H9 (cell line): ENCODE results near the gene SPATA20. TPM values are rescaled to one million over a fixed set of nuclear protein-coding genes. Genes with fewer than 3 reads are reported as not detected.

Experiments
- DNase-seq: peaks from one replicate; pipeline ENCODE4 v3.0.0-alpha.2; 2017
- H2AFZ ChIP-seq: one replicate; pipeline ENCODE4 v1.6.1; 2013; ENCODE audit warnings: mild to moderate bottlenecking, low read length, control low read depth, moderate library complexity
- H2AK5ac ChIP-seq: 2 replicates; pipeline ENCODE4 v1.6.1; 2013; ENCODE audit warnings: low read length, control low read depth, mixed read lengths; ENCODE audit not compliant: insufficient read length
- H2BK120ac ChIP-seq: one replicate; pipeline ENCODE4 v1.6.1; 2013; ENCODE audit warnings: low read depth, mild to moderate bottlenecking, low read length, control low read depth, inconsistent platforms; ENCODE audit not compliant: poor library complexity, severe bottlenecking
- H2BK12ac ChIP-seq: 2 replicates; pipeline ENCODE4 v1.6.1; 2013; ENCODE audit warnings: low read length, control low read depth, mixed read lengths, low read depth; ENCODE audit not compliant: insufficient read length
- H2BK15ac ChIP-seq: 2 replicates; pipeline ENCODE4 v1.6.1; 2013; ENCODE audit warnings: low read depth, low read length, control low read depth
- H2BK20ac ChIP-seq: one replicate; pipeline ENCODE4 v1.6.1; 2013; ENCODE audit warnings: low read depth, mild to moderate bottlenecking, low read length, control low read depth, inconsistent platforms; ENCODE audit not compliant: poor library complexity, severe bottlenecking
- H2BK5ac ChIP-seq: 2 replicates; pipeline ENCODE4 v1.6.1; 2013; ENCODE audit warnings: low read length, control low read depth, mixed read lengths; ENCODE audit not compliant: insufficient read length
- H3K14ac ChIP-seq: 2 replicates; pipeline ENCODE4 v1.6.1; 2013; ENCODE audit warnings: low read length, control low read depth; ENCODE audit not compliant: insufficient read depth
- H3K18ac ChIP-seq: 2 replicates; pipeline ENCODE4 v1.6.1; 2013; ENCODE audit warnings: low read depth, mild to moderate bottlenecking, mixed read lengths, low read length, control low read depth; ENCODE audit not compliant: insufficient read length
- H3K23ac ChIP-seq: 2 replicates; pipeline ENCODE4 v1.6.1; 2013; ENCODE audit warnings: low read length, control low read depth, mixed read lengths, low read depth; ENCODE audit not compliant: insufficient read length
- H3K23me2 ChIP-seq: 2 replicates; pipeline ENCODE4 v1.6.1; 2013; ENCODE audit warnings: low read depth, mild to moderate bottlenecking, mixed read lengths, low read length, control low read depth; ENCODE audit not compliant: insufficient read length, poor library complexity, severe bottlenecking
- H3K27ac ChIP-seq: 2 replicates; pipeline ENCODE4 v1.5.1; 2013; ENCODE audit warnings: low read length, control low read depth, mixed read lengths, low read depth; ENCODE audit not compliant: insufficient read length
- H3K27me3 ChIP-seq: 2 replicates; pipeline ENCODE4 v1.6.1; 2013; ENCODE audit warnings: low read length, control low read depth, inconsistent platforms; ENCODE audit not compliant: insufficient read depth
- H3K4ac ChIP-seq: 2 replicates; pipeline ENCODE4 v1.6.1; 2013; ENCODE audit warnings: low read depth, mild to moderate bottlenecking, control low read depth, inconsistent platforms, low read length, moderate library complexity
- H3K4me1 ChIP-seq: 2 replicates; pipeline ENCODE4 v1.6.1; 2013; ENCODE audit warnings: low read length, control low read depth, inconsistent platforms; ENCODE audit not compliant: insufficient read depth
- H3K4me2 ChIP-seq: 2 replicates; pipeline ENCODE4 v1.6.1; 2013; ENCODE audit warnings: low read length, control low read depth, mixed read lengths; ENCODE audit not compliant: insufficient read length, insufficient read depth
- H3K56ac ChIP-seq: 2 replicates; pipeline ENCODE4 v1.6.1; 2013; ENCODE audit warnings: low read depth, mild to moderate bottlenecking, mixed read lengths, low read length, control low read depth; ENCODE audit not compliant: insufficient read length
- H3K79me1 ChIP-seq: 2 replicates; pipeline ENCODE4 v1.6.1; 2013; ENCODE audit warnings: low read depth, mild to moderate bottlenecking, moderate library complexity, low read length, control low read depth, inconsistent platforms; ENCODE audit not compliant: insufficient read depth, poor library complexity, severe bottlenecking
- H3K79me2 ChIP-seq: 2 replicates; pipeline ENCODE4 v1.6.1; 2013; ENCODE audit warnings: low read length, control low read depth, inconsistent platforms; ENCODE audit not compliant: insufficient read depth
- H3K9ac ChIP-seq: 2 replicates; pipeline ENCODE4 v1.6.1; 2013; ENCODE audit warnings: low read length, control low read depth, mixed read lengths; ENCODE audit not compliant: insufficient read length; ENCODE audit errors: extremely low read depth
- H3K9me3 ChIP-seq: one replicate; pipeline ENCODE4 v1.6.1; 2013; ENCODE audit warnings: low read depth, low read length, inconsistent platforms; ENCODE audit not compliant: control insufficient read depth
- H3T11ph ChIP-seq: one replicate; pipeline ENCODE4 v1.6.1; 2013; ENCODE audit warnings: mild to moderate bottlenecking, low read length, control low read depth, inconsistent platforms
- H4K20me1 ChIP-seq: one replicate; pipeline ENCODE4 v1.6.1; 2013; ENCODE audit not compliant: control insufficient read depth, insufficient read length, insufficient read depth
- H4K5ac ChIP-seq: 2 replicates; pipeline ENCODE4 v1.6.1; 2013; ENCODE audit warnings: low read depth, mild to moderate bottlenecking, mixed read lengths, low read length, control low read depth; ENCODE audit not compliant: insufficient read length
- H4K8ac ChIP-seq: replicated peaks from 2 replicates; pipeline ENCODE4 v1.6.1; 2013; ENCODE audit warnings: low read length, control low read depth, mixed read lengths, low read depth; ENCODE audit not compliant: insufficient read length
- H4K91ac ChIP-seq: 2 replicates; pipeline ENCODE4 v1.6.1; 2013; ENCODE audit warnings: low read depth, mild to moderate bottlenecking, moderate library complexity, mixed read lengths, low read length, control low read depth; ENCODE audit not compliant: insufficient read length
- H3K27ac Mint-ChIP-seq, 3 experiments: 2 replicates in 2 of 3; 3 replicates in 1 of 3; pipeline ENCODE4 v1.8.0; 2020 to 2021; ENCODE audit warnings: mixed read lengths in 3 of 3, mild to moderate bottlenecking in 1 of 3, moderate library complexity in 1 of 3
- H3K27me3 Mint-ChIP-seq: 2 replicates; pipeline ENCODE4 v1.8.0; 2021; ENCODE audit warnings: low read depth, mild to moderate bottlenecking, moderate library complexity, mixed read lengths
- H3K36me3 Mint-ChIP-seq, 3 experiments: 2 replicates in 2 of 3; 3 replicates in 1 of 3; pipeline ENCODE4 v1.8.0; 2020 to 2021; ENCODE audit warnings: low read depth in 3 of 3, mixed read lengths in 3 of 3; ENCODE audit not compliant: insufficient read depth in 1 of 3
- H3K4me1 Mint-ChIP-seq, 2 experiments: 2 replicates each; pipeline ENCODE4 v1.8.0; 2020; ENCODE audit warnings: mixed read lengths in 2 of 2
- H3K4me3 Mint-ChIP-seq, 2 experiments: 2 replicates in 1 of 2; 3 replicates in 1 of 2; pipeline ENCODE4 v1.8.0; 2020 to 2021; ENCODE audit warnings: mild to moderate bottlenecking in 2 of 2, mixed read lengths in 2 of 2, moderate library complexity in 1 of 2
- H3K9me3 Mint-ChIP-seq, 2 experiments: 2 replicates in 1 of 2; 3 replicates in 1 of 2; pipeline ENCODE4 v1.8.0; 2020; ENCODE audit warnings: mild to moderate bottlenecking in 2 of 2, mixed read lengths in 2 of 2, moderate library complexity in 1 of 2
- CTCF ChIP-seq: fragments of 200-600 bp; sonication (generic); conservative IDR thresholded peaks from 3 replicates; pipeline ENCODE4 v1.8.0; 2021; ENCODE audit warnings: antibody characterized with exemption, mild to moderate bottlenecking
- whole genome bisulfite sequencing: extraction: QIAGEN DNeasy Blood & Tissue Kit; methylation state at CpG from one replicate; pipeline ENCODE4 v1.1.7; 2013; ENCODE audit warnings: missing lambda C conversion rate, low lambda C conversion rate, mixed read lengths; ENCODE audit not compliant: insufficient read length; ENCODE audit errors: extremely low coverage; 5-methylcytosine and 5-hydroxymethylcytosine counted together
- total RNA-seq: library from RNA; stranded (reverse); gene quantifications from 2 replicates; pipeline ENCODE4 v1.2.1, GENCODE V29; 2021

The SPATA20 gene
- total RNA-seq, 1 experiment from 2014 or later, result 23.9 TPM

GRCh38 chr17:50582741-50583140 is 35.8 kb downstream of the SPATA20 start:
- Histone ChIP-seq H2AK5ac (no peak overlapping the region), H2BK5ac (no peak overlapping the region), H3K23me2 (no peaks in the 10 kb centered on the region), H3K56ac (no peak overlapping the region), H3K27me3 (no peaks in the 10 kb centered on the region; the same call in 1 of the 2 replicates), H2BK15ac (no peak overlapping the region), H4K5ac (no peak overlapping the region), H3K9me3 (no peaks in the 10 kb centered on the region), H3K9ac (no peak overlapping the region), H3K14ac (no peak overlapping the region), H3K27ac (no peak overlapping the region), H3K4ac (no peak overlapping the region), H2BK20ac (no peak overlapping the region), H4K8ac (no peak overlapping the region), H3K18ac (no peak overlapping the region), H2AFZ (no peak overlapping the region), H4K20me1 (peaks cover 2% of the 10 kb centered on the region), H3K4me2 (no peak overlapping the region), H4K91ac (no peak overlapping the region), H3K79me2 (no peaks in the 10 kb centered on the region), H3T11ph (no peak overlapping the region), H3K23ac (no peak overlapping the region), H2BK12ac (no peak overlapping the region), H2BK120ac (no peak overlapping the region), H3K4me1 (no peaks in the 10 kb centered on the region; the same call in 1 of the 2 replicates), H3K79me1 (no peaks in the 10 kb centered on the region)
- Mint-ChIP-seq H3K4me1 (peaks cover 39 to 64% of the 10 kb centered on the region in 2 experiments), H3K9me3 (no peaks in the 10 kb centered on the region), H3K36me3 (peaks cover 0 to 4% (median 0%) of the 10 kb centered on the region in 3 experiments; a peak in 4 of 7 replicates), H3K4me3 (no peak overlapping the region), H3K27ac (no peak overlapping the region; a peak in 1 of 7 replicates), H3K27me3 (peaks cover 22% of the 10 kb centered on the region)
- DNase-seq, result no peak
- no CpG with 5 or more reads among the region's 2 CpGs for WGBS
- TF ChIP-seq CTCF, result no peak
